MM.1S (cell line): Measurements from ENCODE around the gene EPHB1.

Source experiments
- CTCF ChIP-seq: fragments of 300-600 bp; sonication (generic); IDR thresholded peaks from 2 replicates; pipeline ENCODE4 v1.5.1; 2016; ENCODE audit warnings: antibody characterized with exemption, low read length, mixed read lengths
- EZH2 ChIP-seq: fragments of 300-600 bp; sonication (generic); optimal IDR thresholded peaks from 2 replicates; pipeline ENCODE3; 2017; ENCODE audit warnings: low read depth, mild to moderate bottlenecking, antibody characterized with exemption, low read length, mixed read lengths

DNA sequence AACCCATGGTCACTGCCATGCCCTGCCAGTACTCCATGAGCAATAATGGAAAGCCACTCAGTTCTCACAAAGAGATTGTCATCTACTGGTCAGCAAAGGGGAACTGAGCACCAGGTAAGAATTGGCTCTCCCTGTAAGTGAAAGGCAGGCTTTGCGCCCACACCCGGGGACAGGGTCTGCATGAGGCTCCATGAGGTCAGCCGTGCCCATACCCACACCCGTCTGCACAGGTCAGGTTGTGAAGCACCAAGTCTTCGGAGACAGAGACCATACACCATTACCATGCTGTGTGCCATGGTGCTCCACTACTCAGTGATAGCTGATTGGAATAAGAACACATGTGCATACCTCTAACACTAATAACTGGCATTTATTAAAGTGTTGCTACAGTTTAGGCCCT is 322.9 kb downstream of the EPHB1 start:
- no peak for TF ChIP-seq CTCF
- no peak for TF ChIP-seq EZH2
